NCI-H146 treated with DMSO at 0.1 percent for 48 hours (cell line): Measurements from ENCODE around the gene ZNF532.

Experiments
- DNase-seq: peaks from one replicate; lab custom pipeline; 2025; ENCODE audit not compliant: unreplicated experiment; lab: John Stamatoyannopoulos, UW

ZNF532 gene

DNA sequence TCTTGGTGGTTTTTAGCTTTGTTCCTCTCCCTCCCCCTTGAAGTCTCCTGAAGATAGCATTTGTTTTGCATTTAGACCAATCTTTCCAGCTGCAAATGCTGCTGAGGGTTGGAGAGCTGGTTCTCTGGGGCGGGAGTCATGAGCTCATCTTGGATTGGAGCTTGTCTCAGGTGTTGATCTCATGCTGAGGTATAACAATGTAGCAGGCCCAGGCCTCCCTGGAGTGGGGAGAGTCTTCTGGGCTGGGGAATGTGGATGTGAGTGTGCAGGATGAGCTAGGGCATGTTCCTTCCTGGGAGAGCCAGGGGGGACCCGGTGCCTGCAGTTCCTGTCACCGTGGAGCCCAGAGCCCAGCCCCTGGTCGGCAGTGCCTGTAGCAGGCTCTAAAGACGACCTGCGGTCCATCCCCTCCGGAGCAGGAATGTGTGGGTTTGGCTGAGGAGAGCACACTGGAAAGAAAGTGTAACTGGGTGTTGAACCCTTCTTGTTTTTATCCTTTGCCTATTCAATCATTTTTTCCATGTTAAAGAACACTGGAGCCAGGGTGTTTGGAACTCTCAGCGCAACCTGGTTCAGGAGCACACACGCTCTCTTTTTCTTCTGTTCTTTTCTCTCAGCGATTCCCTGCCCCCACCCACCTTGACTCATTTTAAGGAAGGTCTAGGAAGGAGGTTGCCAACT, 2.7 kb downstream of the ZNF532 start:
- DNase-seq, result peak; percentile 26

DNA sequence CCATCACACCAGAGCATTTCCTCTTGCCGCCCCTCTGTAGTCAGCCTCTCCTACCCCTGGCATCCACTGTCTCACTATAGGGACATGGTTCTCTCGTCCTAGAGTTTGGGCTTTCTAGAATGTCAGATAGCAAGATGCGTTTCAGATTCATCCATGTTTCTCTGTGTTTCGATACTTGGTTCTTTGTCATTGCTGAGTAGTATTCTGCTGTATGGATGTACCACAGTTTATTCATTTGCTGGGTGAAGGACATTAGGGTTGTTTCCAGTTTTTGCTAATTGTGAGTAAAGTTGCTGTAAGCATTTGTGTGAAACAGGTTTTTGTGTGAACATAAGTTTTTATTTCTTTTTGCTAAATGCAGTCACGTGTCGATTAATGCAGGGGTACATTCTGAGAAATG, 3.8 kb downstream of the ZNF532 start:
- DNase-seq, result no peak

DNA sequence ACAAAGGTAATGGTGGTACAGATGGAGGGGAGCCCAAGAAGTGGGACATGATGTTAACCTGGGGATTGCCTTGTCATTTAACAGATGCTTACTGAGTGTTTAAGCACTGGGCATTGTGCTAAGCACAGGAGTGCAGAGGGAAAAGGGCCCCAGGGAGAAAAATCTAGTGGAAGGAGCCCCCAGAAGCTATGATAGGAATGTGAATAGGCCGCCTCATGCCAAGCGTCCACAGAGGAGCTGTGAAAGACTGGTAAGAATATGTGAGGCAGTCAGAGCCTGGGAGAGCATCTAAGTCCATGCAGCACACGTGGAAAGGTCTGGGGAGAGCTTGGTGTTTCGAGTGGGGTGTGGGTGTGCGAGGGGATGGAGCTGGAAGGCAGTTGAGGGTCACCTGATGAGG, 5.5 kb downstream of the ZNF532 start:
- no peak for DNase-seq

DNA sequence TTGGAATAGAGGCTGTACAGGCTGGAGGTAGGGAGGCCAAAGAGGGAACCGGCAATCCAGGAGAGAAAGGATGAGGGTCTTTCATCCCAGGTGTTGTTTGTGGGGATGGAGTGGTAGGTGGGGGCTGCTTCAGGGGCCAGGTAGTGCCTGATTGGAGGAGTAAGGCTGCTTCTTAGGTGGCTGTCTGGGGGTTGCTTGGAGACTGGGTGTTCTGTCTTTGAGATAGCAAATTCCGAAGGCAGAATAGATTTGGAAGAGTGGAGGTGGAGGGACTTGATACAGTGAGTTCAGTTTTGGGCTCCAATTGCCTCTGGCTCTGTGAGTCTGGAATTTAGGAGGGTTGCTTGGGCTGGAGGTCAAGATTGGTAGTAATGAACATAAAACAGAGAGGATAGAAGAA, 5.9 kb downstream of the ZNF532 start:
- no peak for DNase-seq

DNA sequence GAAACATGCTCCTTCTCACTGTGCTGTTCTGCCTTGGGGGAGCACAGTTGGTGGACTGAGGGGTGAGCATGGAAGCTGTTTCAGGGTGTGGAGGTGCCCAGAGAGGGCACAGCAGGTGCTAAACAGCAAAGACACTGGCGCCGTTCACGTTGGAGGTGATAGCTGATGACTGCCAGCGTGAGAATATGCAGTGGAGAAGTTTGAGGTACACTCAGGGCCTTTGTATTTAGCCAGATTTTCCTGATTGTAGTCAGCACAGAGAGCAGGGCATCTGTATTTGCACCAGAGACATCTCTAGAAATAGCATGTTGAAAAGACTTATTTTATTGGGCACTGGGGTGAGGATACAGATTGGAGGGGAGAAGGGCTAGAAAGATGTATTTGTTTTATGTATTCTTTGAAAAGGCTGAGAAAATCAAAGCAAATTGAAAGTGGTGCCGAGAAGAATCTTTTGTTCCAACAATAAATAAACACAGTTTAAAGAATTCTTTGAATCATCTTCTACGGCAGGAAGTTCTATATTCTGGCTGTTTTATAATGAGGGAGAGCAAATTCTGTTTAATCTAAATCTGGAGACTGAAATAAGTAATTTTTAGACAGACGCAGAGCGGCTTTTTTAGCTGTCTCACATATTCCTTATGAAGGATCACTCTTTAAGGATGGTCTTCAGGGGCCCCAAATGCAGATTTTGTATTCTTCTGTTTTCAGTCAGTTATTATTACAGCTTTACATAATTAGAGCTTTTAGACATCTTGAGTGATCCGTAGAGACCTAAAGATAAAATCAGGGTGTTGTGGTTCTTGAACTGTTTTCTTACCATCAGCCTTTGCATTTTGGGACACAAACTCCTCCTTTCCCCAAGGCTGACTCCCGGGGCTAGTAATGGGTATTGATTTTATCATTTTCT, 7.1 kb downstream of the ZNF532 start:
- DNase-seq, result no peak

DNA sequence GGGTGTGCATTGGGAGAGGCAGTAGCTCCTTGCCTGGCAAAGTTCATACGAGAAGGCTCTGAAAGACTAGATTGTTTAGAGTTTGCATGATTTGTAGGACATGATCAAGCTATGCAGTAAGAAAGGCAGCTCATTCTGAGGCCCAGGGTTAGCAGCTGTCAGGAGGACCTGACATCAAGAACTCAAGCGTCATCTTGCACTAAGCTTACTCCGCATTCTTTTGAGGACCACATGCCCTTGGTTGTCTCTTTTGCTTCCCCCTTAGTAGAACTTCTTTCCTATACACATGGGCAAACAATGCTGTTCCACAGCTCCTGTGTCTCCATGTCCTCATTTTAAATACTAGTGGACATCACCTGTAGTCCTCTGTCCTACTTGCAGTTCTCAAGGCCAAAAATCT, 14.0 kb downstream of the ZNF532 start:
- DNase-seq, result no peak

DNA sequence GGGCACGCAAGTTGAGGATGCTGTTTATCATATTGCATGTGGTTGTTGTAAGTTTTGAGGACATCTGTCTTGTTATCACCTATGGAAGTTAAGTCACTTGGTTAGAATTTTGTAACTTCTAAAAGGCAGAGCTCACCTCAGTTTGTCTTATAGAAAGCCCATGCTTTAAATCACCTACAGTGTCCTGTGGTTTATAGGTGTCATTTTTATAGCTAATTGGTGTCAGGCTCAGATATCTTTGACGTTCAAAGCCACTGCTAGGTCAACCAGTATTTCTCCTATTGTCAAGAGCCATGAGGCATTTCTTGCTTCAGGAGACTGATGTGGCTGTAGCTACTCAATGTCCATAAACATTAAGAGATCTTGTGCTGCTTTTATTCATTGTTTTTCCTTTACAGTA, 16.8 kb downstream of the ZNF532 start:
- no peak for DNase-seq

DNA sequence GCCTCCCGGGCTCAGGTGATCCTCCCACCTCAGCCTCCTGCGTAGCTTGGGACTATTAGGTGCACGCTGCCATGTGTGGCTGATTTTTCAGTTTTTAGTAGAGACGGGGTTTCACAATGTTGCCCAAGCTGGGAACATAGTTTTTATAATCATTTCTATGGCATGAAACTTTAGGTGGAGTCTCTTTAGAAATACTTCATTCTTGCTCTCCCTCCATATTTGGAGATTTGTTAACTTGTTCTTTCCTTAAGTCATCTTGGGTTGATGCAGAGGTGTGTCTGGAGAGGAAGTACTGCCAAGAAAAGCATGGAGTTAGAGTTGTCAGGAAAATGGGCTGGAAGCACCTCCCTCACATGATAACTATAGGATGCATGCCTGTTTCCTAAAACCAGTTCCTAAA, 17.4 kb downstream of the ZNF532 start:
- no peak for DNase-seq

DNA sequence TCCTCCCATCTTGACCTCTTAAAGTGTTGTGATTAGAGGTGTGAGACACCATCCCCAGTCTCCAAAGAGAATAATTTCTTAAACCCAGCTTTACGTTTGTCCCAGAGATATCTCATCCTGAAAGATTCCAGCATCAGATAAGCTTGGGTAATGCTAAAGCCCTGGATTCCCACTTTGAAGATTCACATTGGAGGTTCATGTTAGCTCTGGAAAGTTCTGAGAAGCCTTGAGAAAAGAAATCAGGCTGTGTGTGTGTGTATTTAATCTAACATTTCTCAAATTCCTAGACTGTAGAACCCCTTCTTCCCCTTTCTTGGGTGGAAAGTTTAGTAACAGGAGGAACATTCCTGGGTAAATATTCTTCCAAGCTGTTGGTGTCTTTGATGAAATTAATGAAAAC, 18.0 kb downstream of the ZNF532 start:
- no peak for DNase-seq

DNA sequence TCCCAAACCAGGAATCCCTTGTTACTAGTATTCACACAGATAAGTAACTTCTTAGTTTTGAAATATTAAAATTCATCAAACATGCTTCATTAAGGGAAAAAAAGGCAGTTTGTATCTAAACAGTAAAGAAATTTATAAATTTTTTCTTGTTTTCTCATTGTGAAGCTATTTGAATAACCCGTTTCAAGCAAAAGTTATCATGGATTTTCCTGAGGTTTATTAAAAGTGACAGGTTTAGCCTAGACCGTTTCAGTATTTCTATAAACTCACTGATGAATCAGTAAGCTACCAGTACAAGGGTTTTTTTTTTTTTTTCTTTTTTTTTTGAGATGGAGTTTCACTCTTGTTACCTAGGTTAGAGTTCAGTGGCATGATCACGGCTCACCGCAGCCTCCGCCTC, 20.0 kb downstream of the ZNF532 start:
- DNase-seq, result no peak

DNA sequence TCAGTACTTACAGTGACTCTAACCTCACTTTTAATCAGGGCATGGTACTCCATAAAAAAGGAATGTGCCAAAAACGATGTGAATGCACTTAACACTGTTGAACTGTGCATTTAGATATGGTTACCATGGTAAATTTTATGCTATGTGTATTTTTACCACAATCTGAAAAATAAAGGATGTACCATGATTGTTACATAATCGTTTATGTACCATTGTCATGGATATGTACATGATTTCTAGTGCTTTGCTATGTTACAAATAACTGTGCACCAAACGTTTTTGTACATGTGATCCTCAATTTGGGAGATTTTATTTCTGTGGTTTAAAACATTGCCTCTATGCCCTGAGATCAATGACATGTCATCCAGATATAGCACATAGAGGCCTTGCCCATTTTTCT, 21.8 kb downstream of the ZNF532 start:
- DNase-seq, result no peak

DNA sequence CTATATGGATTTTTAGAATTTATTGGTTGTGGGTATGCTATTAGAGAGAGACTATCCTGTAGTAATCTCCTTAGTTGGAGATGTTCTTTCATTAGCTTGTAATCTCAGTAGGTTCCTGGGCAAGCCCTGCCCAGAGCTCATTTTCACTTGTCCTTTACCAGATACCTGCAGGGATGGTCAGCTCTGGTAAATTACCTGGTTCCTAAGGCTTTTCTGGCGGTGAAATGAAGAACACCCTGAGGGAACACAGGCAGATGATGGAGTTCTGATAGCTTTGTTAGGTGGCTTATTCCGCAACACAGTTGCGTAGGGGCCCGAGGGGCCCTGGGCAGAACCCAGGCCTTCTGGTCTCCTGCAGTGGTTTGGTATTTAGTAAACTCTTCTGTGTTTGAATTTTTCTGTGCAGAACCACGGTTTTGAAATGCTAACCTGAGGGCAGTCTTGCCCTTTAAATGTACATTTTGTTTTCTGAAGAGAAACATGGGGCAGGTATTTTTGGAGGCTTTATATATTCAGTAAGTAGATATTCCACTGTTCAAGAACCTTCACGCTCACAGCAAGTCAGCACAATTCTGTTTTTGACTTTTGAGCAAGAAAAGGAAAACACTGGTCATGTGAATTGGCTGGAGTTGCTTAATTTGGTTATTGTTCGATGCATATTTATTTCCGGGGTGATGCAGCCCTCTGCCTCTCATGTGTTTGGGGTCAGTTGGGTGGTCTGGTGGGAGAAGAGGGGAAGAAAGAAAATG, 22.4 kb downstream of the ZNF532 start:
- DNase-seq, result no peak

DNA sequence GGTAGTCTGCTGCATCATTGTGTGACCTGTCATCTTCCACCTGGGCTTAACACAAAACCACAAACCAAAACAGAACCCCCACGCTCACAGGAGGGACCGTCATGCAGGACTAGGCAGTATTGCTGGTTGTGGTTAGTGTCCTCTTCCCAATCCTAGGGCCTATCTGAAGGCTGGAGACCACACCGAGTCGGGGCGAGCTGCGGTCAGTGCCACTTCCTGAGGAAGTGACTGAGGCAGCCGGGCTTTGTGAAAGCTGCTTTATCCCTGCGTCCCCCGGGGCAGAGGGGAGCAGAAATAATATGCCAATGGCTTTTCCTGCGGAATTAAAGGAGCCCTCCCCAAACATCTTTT, 22.9 kb downstream of the ZNF532 start:
- DNase-seq, result no peak

DNA sequence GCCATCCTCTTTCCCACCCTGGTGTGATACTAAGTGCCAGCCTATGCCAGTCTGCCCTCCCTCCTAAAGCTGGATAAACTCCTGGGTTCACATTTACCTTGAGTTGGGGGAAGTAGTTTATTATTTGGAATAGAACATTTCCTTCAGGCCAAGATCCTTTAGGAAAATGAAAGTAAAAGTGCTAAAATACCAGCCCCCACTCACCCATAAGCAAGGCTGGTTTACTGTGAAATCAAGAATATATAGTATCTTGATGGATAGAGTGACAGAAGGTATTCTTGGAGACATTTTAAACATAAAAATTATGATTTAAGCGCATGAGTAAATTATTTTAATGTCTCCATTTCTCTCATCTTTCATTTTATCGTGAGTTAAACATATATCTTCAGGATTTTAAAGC, 27.1 kb downstream of the ZNF532 start:
- no peak for DNase-seq

DNA sequence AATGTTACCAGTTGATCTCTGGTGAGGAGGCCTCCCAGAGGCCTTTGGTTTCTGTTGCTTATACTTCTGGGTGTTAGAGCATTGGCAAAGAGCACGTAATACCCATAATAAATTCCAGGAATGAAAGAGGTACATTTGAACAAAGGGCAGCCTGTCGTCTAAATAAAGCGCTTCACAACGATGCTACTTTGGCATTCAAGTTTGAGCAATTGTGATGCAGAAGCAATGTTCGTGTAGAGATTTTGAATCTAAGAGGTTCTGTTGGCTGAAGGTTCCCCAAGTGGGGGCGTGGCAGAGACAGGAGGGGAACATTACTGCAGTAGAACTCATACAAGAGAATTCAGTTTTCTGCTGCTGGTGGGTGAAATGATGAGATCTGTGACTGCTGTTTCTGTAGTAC, 27.8 kb downstream of the ZNF532 start:
- no peak for DNase-seq

DNA sequence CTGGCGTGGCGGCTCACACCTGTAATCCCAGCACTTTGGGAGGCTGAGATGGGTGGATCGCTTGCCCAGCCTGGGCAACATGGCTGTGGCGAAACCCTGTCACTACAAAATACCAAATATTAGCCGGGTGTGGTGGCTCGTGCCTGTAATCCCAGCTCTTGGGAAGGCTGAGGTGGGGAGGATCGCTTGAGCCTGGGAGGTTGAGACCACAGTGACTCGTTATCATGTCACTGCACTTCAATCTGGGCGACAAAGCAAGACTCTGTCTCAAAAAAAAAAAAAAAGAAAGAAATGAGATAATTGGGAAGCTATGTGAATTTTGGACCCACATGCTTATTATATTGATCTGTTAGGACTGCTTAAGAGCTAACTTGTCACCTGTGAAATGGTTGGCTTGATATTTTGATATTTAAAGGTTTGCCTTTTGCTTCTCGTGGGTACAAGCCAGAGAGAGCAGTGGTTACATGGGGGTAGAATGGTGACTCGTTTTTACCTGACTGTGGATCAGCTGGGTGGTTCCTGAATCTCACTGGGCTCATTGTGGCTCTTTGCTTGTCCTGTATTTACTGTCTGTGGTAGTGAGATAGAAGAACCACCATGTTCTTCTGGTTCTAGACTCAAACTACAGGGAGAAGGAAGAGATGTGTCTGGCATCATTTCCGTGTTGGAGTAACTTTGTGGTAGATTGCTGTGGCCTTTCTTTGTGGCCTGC, 28.9 kb downstream of the ZNF532 start:
- no peak for DNase-seq

DNA sequence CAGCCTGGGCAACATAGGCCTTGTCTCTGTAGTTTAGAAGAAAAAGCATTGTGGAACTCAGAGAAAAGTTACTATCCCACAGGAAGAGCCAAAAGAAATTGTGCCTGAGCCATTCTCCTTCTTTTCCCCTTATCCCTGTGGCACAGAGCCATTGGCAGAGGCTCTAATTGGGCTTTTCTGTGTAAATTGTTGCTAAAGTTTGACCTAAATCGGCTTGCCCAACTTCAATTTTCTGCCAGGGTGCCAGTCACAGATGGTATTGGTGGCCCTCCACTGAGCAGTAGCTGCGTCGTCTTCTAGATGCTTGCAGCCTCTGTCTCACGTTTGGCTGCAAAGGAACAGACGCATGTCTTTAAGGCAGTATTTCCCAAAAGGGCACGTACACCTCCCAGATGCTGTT, 30.3 kb downstream of the ZNF532 start:
- no peak for DNase-seq

DNA sequence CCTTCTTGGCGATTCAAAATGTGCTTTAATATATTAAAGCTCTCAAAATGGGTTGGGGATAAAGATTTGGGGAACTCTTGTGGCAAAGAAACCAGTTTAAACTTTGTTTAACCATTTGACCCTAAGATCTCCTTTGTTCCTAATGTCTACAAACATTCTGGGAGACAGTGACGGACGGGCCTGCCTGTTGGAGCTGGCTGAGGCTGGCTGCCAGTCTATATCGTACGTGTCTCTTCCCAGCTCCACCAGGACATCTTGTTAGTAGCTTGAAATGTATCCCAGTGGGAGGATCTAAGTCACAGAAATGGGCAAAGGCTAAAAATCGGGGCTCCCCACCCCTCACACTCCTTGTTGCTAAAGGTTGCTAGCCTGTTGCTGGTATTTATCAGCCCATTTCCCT, 30.7 kb downstream of the ZNF532 start:
- DNase-seq, result no peak

DNA sequence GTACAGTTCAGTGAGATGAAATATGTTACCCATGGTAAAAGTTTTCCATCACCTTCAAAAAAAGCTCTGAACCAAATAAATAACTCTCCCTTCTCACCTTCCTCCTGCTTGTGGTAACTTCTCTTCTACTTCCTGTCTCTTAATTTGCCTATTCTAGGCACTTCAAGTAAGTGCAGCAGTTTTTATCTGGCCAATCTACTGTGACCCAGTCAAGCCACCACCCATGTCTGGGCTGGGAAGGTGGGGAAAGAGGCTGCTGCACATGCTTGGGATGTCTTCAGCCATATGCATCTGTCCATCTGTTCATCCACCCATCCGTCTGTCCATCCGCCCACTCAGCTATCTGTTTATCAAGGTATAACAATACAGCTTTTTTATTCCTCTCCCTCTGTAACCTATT, 31.6 kb downstream of the ZNF532 start:
- no peak for DNase-seq

DNA sequence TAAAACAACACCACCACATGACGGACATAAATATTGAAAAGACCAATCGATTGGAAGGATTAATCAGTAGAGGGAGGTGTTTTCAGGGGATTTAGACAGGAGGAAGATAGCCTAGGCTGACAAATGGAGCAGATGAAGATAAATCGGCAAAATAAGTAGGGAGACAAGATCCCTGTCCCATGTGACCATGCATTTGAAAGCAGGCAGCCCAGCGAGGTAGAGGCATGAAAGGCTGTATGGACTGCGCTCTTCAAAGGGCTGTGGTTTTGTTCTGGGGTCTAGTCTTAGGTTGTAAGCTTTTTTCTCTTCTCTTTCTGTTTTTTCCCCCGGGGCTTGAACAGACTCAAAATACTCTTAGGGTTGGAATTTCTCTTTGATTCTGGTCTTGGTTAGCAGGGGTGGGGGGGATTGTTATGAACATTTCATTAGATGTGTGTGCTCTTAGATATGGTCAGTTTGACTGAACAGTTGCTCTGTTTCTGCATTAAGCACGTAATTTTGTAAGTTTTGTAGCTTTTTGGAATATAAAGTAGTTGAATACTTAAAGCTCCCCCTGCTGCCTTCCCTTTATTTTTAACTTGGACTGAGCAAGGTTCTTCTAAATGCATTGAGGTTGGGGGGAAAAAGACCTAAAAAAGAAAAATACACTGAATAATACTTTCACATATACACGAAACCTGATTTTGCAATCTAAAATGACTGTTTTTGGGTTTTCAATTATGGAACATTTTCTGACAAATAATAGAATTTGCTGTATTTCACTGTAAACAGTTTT, 32.2 kb downstream of the ZNF532 start:
- DNase-seq, result no peak
